GM19023 (cell line): ENCODE measurements around the gene DECR2.
A peak's percentile ranks its signal among the peaks of the same experiment; 100 is the strongest.
"Not testable (repeated sequence)": the region's sequence is repeated elsewhere in the genome, so short reads cannot be mapped to it uniquely, and the experiment has no call there.

Source experiments
- ATAC-seq: cut with Tn5 transposase; IDR thresholded peaks from one replicate; pipeline ENCODE4 v1.9.1; 2021; ENCODE audit warnings: mild to moderate bottlenecking, moderate library complexity; ENCODE audit not compliant: unreplicated experiment

The DECR2 gene, protein sequence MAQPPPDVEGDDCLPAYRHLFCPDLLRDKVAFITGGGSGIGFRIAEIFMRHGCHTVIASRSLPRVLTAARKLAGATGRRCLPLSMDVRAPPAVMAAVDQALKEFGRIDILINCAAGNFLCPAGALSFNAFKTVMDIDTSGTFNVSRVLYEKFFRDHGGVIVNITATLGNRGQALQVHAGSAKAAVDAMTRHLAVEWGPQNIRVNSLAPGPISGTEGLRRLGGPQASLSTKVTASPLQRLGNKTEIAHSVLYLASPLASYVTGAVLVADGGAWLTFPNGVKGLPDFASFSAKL

DNA sequence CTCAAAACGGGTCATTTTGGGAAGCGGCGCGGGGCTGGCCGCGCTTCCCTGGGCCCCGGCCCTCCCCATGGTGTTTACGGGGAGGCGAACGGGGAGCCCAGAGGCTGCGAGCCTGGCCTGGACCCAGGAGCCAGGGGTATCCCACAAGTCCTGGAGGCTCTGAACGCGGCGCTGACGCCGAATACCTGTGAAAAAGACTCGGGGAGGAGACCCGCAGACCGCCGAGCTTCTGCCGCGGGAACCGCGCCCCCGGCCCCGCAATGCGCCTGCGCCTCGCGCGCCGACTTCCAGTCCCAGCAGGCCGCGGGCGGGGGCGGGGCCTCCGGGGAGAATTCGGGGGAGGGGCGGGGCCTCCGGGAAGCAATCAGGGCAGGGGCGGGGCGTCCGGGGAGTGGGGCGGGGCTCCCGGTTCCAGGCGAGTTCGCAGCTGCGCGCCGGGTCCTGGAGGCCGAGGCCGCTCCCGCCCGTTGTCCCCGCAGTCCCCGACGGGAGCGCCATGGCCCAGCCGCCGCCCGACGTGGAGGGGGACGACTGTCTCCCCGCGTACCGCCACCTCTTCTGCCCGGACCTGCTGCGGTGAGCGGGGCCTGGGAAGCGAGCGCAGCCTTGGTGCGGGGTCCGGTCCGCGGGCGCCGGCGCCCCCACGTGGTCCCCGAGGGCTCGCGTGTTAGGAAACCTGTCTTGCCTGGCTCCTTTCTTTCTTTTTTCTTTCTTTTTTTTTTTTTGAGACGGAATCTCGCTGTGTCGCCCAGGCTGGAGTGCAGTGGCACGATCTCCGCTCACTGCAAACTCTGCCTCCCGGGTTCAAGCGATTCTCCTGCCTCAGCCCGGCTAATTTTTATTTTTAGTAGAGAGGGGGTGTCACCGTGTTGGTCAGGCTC lies at the start of gene DECR2:
Gene DECR2, plus strand, starts transcription at position 418 of the 881 bp plus-strand sequence. Its CDS starts 79 bp downstream, at position 497.
- ATAC-seq = peak; percentile 65

DNA sequence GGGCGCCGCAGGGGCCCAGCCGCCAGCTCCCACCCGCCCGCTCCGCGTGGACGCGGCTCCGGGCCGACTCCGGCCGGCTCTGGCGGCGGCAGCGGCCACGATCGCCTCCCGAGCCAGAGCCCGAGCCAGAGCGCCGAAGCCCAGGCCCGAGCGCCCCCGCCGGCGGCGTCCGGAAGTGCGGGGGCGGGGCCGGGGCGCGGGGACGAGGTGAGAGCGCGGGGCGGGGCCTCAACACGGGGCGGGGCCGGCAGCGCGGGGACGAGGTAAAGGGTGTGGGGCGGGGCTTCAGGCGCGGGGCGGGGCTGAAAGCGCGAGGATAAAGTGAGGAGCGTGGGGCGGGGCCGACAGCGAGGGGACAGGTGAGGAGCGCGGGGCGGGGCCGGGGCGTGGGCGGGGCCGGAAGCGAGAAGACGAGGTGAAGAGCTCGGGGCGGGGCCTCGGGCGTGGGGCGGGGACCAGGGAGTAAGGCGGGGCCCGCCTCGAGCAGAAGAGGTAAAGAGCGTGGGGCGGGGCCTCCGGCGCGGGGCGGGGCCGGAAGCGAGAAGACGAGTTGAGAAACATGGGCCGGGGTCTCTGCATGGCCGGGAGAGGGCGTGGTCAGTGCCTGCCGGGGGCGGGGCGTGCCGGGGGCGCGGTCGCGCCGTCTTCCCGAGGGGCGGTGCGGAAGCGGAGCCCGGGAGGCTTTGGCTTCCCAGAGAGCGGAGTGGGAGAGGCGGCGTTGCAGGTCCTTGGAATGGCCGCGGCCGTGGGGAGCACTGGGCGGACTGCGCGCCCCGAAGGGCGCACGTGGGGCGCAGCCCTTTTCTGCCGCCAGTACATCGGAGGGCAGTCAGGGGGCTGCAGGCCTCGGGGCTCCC lies 48.9 kb upstream of the DECR2 start, which contains the start of gene AXIN1:
Gene AXIN1, minus strand, starts transcription at position 177 of the 857 bp plus-strand sequence. CDS start 5,698 bp downstream, outside the sequence.
- peak; percentile 62 for ATAC-seq

DNA sequence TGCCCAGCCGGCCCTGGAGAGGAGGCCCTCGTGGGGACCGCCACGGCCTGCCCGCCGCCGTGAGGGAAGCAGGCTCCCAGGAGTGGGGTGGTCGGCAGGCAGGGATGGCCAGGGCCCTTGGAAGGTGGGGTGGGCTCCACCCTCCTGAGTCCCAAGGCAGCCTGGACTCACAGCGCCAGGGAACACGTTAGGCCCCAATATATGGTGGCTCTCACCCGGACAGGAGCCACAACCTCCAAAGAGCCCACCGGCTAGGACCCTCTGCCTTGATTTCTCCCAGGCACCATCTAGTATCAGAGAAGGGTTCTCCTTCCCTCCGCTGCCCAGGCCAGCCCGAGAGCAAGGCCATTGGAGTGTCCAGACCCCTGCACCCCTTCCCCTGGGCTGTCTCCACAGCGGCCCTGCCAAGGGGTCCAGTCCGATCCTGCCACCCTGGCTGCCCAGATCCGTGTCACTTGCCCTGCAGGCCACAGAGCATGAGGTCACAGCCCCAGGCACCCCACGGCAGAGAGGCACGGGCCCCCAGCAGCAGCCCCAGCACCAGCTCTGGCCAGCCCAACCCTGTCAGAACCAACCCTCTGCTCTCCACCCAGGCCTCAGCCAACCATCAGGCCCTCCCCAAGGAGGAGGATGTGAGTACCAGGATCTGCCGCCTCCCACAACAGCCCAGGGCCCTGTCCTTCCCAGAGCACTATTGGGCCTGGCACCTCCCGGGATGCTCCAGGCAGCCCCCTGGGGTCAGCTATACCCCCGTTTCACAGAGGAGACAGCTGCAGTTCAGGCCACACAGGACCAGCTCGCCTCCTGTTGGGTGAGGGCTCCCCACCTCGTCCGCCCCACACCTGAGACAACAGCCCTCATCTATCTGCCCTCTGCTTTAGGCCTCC lies 48.0 kb upstream of the DECR2 start:
- peak; percentile 5 for ATAC-seq

DNA sequence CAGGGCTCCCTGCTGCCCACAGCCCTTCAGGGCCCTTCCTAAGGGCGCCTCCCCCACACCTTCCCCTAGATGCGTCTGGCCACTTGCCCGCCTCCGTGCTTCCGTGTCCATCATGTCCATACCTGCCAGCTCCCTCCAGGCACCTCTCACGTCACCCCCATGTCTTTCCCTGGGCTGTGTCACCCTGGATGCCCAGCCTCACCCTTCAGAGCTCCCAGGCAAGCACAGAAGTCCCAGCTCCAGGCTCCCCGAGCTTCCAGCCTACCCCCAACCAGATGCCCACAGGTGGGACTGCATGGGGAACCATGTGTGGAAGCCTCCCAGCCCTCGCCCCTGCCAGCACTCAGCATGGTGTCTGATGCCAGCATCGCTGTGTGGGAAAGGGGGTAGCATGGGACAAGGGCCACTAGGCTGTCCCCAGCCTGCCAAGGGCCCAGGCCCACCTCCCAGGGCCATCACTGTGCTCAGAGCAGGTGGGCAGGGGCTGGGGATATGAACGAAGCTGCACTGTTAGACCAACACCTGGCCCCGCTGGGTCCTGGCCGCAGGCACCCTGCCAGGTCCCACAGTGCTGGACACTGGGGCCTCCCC lies 47.3 kb upstream of the DECR2 start:
- ATAC-seq = no peak

DNA sequence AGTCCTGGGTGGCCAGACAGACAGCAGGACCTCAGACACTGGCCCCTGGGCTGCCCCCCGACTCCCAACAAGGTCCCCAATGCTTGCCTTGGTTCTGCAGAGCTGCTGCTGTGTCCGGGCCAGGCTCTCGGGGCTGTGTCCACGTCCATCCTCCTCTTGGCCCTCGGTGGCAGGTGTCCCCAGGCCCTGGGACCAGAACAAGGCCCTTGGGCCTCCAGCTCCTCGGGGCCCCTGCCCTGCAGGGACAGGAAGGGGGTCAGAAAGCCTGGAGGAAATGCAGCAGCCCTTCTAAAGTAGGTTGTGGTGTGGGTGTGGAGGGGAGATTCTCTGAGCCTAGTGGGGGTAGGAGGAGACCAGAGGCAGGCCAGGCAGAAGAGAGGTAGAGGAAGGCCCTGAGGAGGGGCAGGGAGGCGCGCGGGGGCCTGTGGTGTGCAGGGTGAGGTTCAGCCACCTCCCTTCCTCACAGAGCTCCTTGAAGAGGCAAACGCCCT lies 46.7 kb upstream of the DECR2 start:
- ATAC-seq = no peak

DNA sequence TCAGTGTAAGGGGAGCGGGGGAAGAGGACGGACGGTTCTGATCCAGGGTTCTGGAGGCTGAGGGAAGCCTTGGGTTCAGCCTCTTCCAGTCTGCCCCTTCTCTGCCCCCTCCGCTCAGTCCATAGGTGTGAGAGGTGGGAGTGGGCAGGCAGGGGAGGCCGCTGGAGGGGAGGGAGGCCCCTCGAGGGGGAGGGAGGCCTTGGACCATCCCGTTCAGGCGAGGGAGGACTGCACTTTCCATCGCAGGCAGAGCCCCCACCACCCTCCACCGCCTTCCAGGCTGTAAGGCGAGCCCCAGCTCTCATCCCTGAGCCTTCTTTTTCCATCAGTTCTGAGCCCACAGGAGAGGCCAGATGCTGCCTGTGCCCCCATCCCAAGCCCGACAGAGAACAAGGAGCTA lies 44.9 kb upstream of the DECR2 start:
- no peak for ATAC-seq

DNA sequence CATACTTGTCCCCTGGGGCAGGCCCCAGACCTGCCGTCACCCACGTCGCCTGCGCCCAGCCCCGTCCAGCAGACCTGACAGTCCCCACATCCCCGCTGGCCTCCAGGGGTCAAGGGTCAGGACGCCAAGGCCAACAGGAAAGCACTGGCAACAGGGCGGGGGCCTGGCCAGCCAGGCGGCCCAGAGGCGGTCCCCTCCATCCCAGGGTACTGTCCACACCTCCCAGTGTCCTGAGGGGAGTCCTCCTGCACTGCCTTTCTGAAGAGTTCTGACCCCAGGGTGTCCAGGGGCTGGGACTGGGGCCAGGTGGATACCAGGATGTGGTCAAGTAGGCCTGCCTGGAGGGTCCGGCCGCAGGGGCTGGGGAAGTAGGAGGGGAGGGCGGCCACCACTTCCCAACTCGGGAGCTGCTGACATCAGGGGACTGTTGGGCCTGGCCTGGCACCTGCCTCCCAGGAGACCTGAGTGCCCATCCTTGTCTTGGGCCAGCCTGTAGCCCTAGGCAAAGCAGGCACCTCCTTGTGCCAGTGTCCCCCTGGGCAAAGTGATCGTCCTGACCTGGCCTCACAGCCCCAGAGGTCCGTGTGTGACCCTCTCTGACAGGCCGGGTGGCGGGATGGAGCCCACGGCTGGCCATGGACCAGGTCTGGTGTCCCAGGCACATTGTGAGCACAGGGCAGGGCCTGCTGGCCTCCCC lies 42.5 kb upstream of the DECR2 start:
- ATAC-seq = no peak

DNA sequence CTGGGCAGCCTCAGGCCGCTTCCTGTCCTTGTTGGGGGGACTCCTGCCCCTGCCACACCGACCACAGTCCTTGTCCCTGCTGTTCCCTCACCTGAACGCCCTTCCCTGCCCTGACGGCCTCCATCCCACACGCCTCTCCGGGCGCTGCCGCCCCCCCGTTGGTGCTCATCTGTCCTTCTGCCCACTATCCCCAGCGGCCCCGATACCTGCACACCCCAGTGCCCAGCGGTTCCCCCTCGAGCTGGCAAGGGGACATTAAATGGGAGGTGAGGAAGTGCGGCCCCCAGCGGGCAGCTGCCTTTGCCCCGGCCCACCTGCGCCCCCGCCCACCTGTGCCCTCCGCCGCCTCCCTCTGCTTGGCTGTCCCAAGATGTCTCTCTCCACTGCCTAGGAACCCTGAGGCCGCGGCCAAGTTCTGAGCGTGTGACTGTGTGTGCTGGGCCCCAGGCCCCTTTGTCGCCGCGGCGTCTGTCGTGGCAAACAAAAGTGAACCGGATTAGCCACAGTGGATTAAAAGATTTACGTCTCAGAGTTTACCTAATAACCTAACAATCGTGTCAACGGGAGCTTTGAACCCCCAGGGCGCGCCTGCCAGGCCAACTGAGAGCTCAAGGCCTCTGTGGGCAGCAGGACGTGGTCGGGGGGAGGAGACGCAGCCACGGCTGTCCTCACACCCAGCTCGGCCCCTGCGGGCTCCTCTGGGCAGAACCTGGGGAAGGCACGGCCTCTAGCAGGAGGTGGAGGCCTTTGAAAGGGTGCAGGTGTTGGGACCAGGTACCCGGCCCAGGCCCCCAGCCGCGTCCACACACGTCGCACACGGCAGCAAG lies 41.6 kb upstream of the DECR2 start:
- no peak for ATAC-seq

DNA sequence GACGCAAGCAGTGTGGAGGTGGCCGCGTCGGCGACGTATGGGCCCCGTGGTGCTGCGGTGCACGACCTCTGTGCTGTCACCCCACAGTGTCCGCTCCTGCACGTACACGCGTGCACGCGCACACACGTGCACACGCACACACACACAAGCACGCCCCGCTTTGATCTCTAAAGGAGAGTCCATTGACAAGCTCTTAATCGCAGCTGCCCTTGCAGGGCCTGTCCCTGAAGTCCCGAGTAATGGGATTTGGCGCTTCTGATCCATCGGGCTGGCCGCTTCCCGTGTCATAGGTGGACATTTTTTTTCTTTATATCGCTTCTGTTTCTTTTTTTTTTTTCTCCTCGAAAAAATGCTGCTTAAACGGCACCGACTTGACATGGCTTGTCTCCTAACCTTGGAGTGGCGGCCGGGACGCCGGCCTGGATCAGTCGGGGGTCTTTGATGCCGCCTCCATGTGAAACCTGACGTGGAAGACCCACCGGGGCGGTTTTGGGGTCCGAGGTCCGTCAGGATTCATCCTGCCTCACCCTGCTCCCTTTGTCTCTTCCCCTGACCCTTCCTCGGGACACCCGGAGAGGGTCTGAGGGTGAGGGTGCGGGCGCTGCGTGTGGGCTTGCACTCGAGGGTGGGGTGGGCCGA lies 40.9 kb upstream of the DECR2 start:
- no peak for ATAC-seq

DNA sequence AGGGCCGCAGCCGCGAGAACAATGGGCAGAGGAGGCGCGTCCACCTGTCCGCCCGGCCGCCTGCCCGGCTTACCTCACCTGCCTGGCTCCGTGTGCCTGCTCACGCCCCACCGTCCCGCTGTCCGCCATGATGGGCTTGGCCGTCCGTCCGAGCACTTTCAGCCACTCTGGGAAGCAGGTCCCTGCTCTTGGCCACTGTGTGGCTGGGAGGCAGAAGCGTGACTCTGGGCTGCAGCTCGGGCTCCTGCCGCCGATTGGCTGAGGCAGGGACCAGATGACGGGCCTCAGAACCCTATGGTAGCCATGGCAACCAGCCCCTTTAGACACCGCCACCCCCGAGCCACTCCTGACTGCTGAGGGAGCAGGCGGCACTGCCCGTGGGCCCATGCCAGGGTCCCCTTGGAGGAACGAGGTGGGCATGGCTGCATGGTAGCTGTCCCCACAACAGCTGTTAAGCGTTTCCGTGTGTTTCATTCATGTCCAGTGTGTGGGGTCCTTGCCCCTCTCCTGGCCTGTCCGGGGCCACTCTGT lies 40.3 kb upstream of the DECR2 start:
- ATAC-seq = no peak

DNA sequence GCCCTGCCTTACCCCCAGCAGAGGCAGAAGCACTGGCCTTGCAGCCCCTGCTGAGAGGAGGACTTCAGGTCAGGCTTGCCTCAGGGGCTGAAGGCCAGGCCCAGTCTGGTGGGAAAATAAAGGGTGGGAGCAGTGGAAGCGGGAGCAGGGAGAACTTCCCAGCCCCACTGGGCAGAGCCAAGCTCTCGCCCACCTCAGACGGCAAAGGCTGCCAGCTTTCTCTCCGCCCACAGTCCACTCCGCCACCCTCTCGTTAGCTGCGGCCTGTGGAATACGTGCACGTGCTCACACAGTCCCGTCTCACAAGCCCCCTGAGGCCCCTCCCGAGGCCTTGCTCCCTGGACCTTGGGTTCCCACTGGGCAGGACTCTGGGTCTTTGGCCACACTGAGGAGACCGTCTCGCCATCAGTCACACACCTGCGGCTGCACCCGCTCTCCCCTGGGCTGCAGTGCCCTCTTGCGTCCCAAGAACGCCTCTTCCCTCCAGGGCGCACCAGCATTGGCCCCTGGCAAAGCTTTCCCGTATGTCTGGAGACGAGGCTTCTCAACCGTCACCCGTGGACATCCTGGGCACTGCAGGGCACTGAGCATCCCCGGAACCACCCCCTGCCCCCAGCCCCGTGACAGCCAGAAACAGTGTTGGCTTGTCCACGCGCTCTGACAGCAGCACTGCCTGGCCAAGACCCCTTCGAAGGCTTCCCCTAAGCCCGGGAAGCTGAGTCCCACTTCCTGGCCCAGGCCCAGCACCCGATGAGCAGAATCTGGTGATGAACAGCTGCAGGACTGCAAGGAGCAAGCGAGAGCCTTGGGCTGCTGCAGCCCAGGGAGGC lies 39.6 kb upstream of the DECR2 start:
- ATAC-seq = peak; percentile 62

DNA sequence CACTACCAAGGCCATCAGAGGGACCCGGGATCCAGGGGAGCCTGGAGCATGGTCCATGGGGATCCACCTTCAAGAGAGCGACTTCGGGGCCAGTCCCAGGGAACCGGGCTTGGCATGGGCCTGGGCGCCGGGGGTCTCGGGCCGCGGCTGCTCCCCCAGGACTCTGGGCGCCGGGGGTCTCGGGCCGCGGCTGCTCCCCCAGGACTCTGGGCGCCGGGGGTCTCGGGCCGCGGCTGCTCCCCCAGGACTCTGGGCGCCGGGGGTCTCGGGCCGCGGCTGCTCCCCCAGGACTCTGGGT lies 39.0 kb upstream of the DECR2 start:
- ATAC-seq = not testable (repeated sequence)

DNA sequence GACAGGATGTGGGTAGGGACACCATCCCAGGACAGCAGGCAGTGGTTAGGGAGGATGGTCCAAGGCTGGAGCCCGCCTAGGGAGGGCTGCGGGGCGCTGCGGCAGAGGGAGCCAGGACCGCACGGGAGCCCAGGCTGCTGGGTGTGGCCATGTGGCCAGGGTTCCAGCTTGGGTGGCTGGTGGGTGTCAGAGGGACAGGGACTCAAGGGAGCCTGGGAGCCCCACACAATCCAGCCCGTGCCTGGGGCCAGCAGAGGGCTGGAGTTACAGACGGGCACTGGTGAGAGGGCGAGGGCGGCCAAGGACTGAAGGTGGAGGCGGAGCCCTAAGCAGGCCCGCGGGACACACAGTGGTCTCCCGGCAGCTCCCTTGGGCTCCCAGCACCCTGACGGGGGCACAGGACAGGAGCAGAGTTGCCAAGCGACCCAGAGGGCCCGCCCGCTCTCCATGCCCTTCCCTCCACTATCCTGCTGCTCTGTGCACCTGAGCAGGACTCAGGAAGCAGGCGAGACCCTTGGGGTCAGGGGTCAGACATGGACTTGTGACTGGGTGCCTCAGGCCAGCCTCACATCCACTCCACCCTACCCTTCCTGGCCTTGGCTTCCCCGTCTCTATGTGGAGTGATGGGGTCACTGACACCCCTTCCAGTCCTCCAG lies 38.4 kb upstream of the DECR2 start:
- no peak for ATAC-seq

DNA sequence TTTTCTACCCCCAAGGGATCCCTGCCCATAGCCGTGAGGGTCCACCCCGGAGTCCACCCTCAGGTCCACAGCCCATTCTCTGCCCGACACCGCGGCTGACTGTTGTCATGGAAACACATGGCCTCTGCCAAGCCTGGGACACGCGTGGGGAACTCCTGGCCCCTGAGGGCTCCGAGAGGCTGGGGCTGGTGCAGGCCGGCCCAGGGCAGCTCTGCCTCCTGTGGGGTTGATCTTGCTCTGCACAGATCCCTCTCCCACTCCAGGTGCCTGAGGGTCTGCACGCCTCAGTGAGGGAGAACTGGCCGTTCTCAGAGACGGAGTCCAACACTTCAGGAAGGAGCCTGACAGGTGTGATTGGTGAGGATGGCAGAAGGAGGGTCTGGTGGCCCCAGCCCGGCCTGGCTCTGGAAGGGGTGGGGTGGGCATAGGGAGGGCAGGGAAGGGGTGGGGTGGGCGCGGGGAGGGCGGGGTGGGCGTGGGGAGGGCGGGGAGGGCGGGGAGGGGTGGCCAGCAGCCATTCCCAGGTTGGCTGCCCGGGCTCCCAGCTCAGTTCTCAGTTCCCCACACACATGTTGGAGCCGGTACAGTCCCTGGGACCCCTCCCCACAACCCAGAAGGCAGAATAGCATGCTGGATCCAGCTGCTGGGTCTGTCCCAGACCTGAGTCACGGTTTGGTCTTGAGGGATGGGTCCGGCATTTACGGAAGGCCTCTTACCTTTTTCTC lies 37.8 kb upstream of the DECR2 start:
- ATAC-seq = no peak
